Measurements from ENCODE around the gene OXSR1. TPM values are rescaled to one million over a fixed set of nuclear protein-coding genes. Genes with fewer than 3 reads are reported as not detected.

Gene OXSR1
- total and polyA plus RNA-seq, 5 donors, result 12.9 to 39.1 (median 24.1) TPM

- Histone ChIP-seq H3K4me1 (ENCODE audit: control insufficient read depth, insufficient read depth, low read length) (no peaks in the 10 kb centered on the region), H3K27ac (ENCODE audit: low read length) (no peak overlapping the region), H3K9me3 (ENCODE audit: control insufficient read depth, low read length) (no peaks in the 10 kb centered on the region), H3K4me3 (ENCODE audit: low read length) (no peak overlapping the region), H3K27me3 (ENCODE audit: control insufficient read depth, insufficient read depth) (no peaks in the 10 kb centered on the region)
- 83% methylated on average over 5 of the region's 5 CpGs for WGBS
- intact Hi-C loops (cut with DNase I), result no loop called here
- DNase-seq, result no peak
- ATAC-seq, result no peak
Measured at GRCh38 chr3:38297947-38298711, 132.8 kb downstream of the OXSR1 start.

Other genes starting within 250 kb of the OXSR1 start
- gene VILL, start 174.8 kb upstream of the OXSR1 start, total RNA-seq, result 1 to 10 TPM; 4.0 to 9.7 (median 8.8) TPM
- gene VILL, start 174.8 kb upstream of the OXSR1 start, polyA plus RNA-seq, result 5.4 TPM
- 10 to 100 TPM; 12.1 to 17.7 (median 15.2) TPM for gene PLCD1, start 135.9 kb upstream of the OXSR1 start, total RNA-seq
- 11.2 TPM for gene PLCD1, start 135.9 kb upstream of the OXSR1 start, polyA plus RNA-seq
- 1 to 10 TPM in 1 of 4 donors, under 1 TPM in 3; 0.23 to 1.0 (median 0.61) TPM for gene DLEC1, start 126.3 kb upstream of the OXSR1 start, total RNA-seq
- gene DLEC1, start 126.3 kb upstream of the OXSR1 start, polyA plus RNA-seq, result 0.48 TPM
- 10 to 100 TPM; 80.8 to 98.8 (median 88.4) TPM for gene ACAA1, start 28.4 kb upstream of the OXSR1 start, total RNA-seq
- 98.8 TPM for gene ACAA1, start 28.4 kb upstream of the OXSR1 start, polyA plus RNA-seq
- 10 to 100 TPM; 11.1 to 19.8 (median 13.1) TPM for gene MYD88, start 26.9 kb upstream of the OXSR1 start, total RNA-seq
- gene MYD88, start 26.9 kb upstream of the OXSR1 start, polyA plus RNA-seq, result 8.4 TPM
- under 1 TPM in 2 of 4 donors, not detected in 2; 0.18 to 0.29 TPM for gene SLC22A13, start 100.3 kb downstream of the OXSR1 start, total RNA-seq
- 0.09 TPM for gene SLC22A13, start 100.3 kb downstream of the OXSR1 start, polyA plus RNA-seq
- gene SLC22A14, start 116.8 kb downstream of the OXSR1 start, total RNA-seq, result under 1 TPM in 2 of 4 donors, not detected in 2; 0.14 to 0.17 TPM
- gene SLC22A14, start 116.8 kb downstream of the OXSR1 start, polyA plus RNA-seq, result 0.11 TPM
- gene XYLB, start 181.2 kb downstream of the OXSR1 start, total RNA-seq, result 1 to 10 TPM in 2 of 4 donors, under 1 TPM in 2; 0.37 to 1.3 (median 0.83) TPM
- gene XYLB, start 181.2 kb downstream of the OXSR1 start, polyA plus RNA-seq, result 0.41 TPM